HepG2 (cell line): Measurements from ENCODE around the gene STH. TPM values are rescaled to one million over a fixed set of nuclear protein-coding genes. Genes with fewer than 3 reads are reported as not detected.

ENCODE experiments used
- GATA4 ChIP-seq: sonication (generic); IDR thresholded peaks from 2 replicates; pipeline ENCODE4 v1.6.1; 2016; ENCODE audit warnings: antibody characterized with exemption, low read depth, borderline replicate concordance
- HMGA1 ChIP-seq: sonication (generic); formaldehyde crosslinking; conservative IDR thresholded peaks from 2 replicates; pipeline ENCODE4 v1.4.0; 2020; ENCODE audit warnings: missing genetic modification reagents
- KDM5A ChIP-seq: fragments of 200-600 bp; sonication (generic); IDR thresholded peaks from 2 replicates; pipeline ENCODE4 v1.7.0; 2018; ENCODE audit warnings: antibody characterized with exemption, mild to moderate bottlenecking, low read length, borderline replicate concordance
- KLF16 ChIP-seq, 2 experiments: sonication (generic) in 1 of 2; formaldehyde crosslinking in 1 of 2; IDR thresholded peaks; 2 replicates each; pipeline versions ENCODE4 v1.6.1 to v1.8.0; 2016 to 2023; ENCODE audit warnings: missing genetic modification reagents in 2 of 2, missing compliant biosample characterization in 1 of 2
- KLF9 ChIP-seq: IDR thresholded peaks from 2 replicates; pipeline ENCODE4 v1.6.1; 2016; ENCODE audit warnings: low read depth
- MEIS2 ChIP-seq: sonication (generic); formaldehyde crosslinking; IDR thresholded peaks from 2 replicates; pipeline ENCODE4 v1.9.0; 2021; ENCODE audit warnings: mild to moderate bottlenecking, missing genetic modification reagents
- MIER2 ChIP-seq: IDR thresholded peaks from 2 replicates; pipeline ENCODE4 v1.6.1; 2016; ENCODE audit warnings: missing biosample characterization, missing genetic modification reagents
- NFKB2 ChIP-seq: sonication (generic); formaldehyde crosslinking; IDR thresholded peaks from 2 replicates; pipeline ENCODE4 v1.4.0; 2020; ENCODE audit warnings: missing genetic modification reagents, borderline replicate concordance
- NRL ChIP-seq: sonication (generic); formaldehyde crosslinking; IDR thresholded peaks from 2 replicates; pipeline ENCODE4 v1.5.0; 2020; ENCODE audit warnings: missing genetic modification reagents, mild to moderate bottlenecking, moderate library complexity, borderline replicate concordance
- SCMH1 ChIP-seq: sonication (generic); formaldehyde crosslinking; IDR thresholded peaks from 2 replicates; pipeline ENCODE4 v1.9.0; 2021; ENCODE audit warnings: missing genetic modification reagents, mild to moderate bottlenecking, borderline replicate concordance
- SNRNP70 ChIP-seq: fragments of 200-400 bp; formaldehyde crosslinking; IDR thresholded peaks from 2 replicates; pipeline ENCODE4 v1.6.1; 2017; ENCODE audit warnings: mild to moderate bottlenecking, low read depth, low read length, moderate library complexity
- SP4 ChIP-seq: sonication (generic); formaldehyde crosslinking; IDR thresholded peaks from 2 replicates; pipeline ENCODE4 v1.8.1; 2023; ENCODE audit warnings: mild to moderate bottlenecking, missing genetic modification reagents
- TAF15 ChIP-seq: fragments of 200-400 bp; formaldehyde crosslinking; IDR thresholded peaks from one replicate; pipeline ENCODE4 v1.6.1; 2018; ENCODE audit warnings: mild to moderate bottlenecking, low read depth, low read length; ENCODE audit not compliant: poor library complexity, severe bottlenecking
- ZBTB25 ChIP-seq: IDR thresholded peaks from 2 replicates; pipeline ENCODE4 v1.6.1; 2018; ENCODE audit warnings: missing genetic modification reagents
- ZFP41 ChIP-seq: sonication (generic); formaldehyde crosslinking; IDR thresholded peaks from 2 replicates; pipeline ENCODE4 v1.4.0; 2020; ENCODE audit warnings: mild to moderate bottlenecking, missing genetic modification reagents, borderline replicate concordance
- ZFP91 ChIP-seq: sonication (generic); formaldehyde crosslinking; IDR thresholded peaks from 2 replicates; pipeline ENCODE4 v1.9.0; 2022; ENCODE audit warnings: missing genetic modification reagents, mild to moderate bottlenecking, borderline replicate concordance
- ZFYVE20 ChIP-seq: sonication (generic); formaldehyde crosslinking; IDR thresholded peaks from 2 replicates; pipeline ENCODE4 v1.8.0; 2023; ENCODE audit warnings: low read depth, mild to moderate bottlenecking, moderate library complexity, missing genetic modification reagents, borderline replicate concordance
- ZMAT3 ChIP-seq: sonication (generic); formaldehyde crosslinking; conservative IDR thresholded peaks from 2 replicates; pipeline ENCODE4 v1.7.0; 2021; ENCODE audit warnings: missing genetic modification reagents
- ZNF12 ChIP-seq: sonication (generic); formaldehyde crosslinking; IDR thresholded peaks from 2 replicates; pipeline ENCODE4 v1.5.0; 2020; ENCODE audit warnings: missing genetic modification reagents
- ZNF607 ChIP-seq: sonication (generic); formaldehyde crosslinking; IDR thresholded peaks from 2 replicates; pipeline ENCODE4 v1.5.1; 2020; ENCODE audit warnings: missing genetic modification reagents, mild to moderate bottlenecking, borderline replicate concordance
- ZNF652 ChIP-seq: IDR thresholded peaks from 2 replicates; pipeline ENCODE4 v1.6.1; 2016; ENCODE audit warnings: low read depth, borderline replicate concordance
- ZNF761 ChIP-seq: sonication (generic); formaldehyde crosslinking; conservative IDR thresholded peaks from 2 replicates; pipeline ENCODE4 v1.4.0; 2020; ENCODE audit warnings: mild to moderate bottlenecking, missing genetic modification reagents
- polyA plus RNA-seq, 8 experiments: library from polyadenylated mRNA; depleted of rRNA in 3 of 8; stranded (reverse) in 7 of 8; unstranded in 1 of 8; fragments of >200 nt; fragmentation: Illumina TruSeq in 4 of 8; extraction: Trizol in 4 of 8; gene quantifications; 2 replicates each; pipeline versions ENCODE4 v1.2.1 to v1.2.3, GENCODE V29; 2011 to 2016; ENCODE audit warnings: low read depth in 4 of 8, missing spikeins in 1 of 8, mixed read lengths in 1 of 8; ENCODE audit not compliant: insufficient read depth in 1 of 8
- total RNA-seq, 5 experiments: library from RNA; depleted of rRNA; stranded (reverse); fragments of >200 nt; fragmentation: Illumina TruSeq; extraction: Trizol; gene quantifications; 2 replicates each; pipeline ENCODE4 v1.2.3, GENCODE V29; 2016; ENCODE audit warnings: low read depth in 1 of 5
- TF ChIP-seq, protein P1 (sequence below): sonication (generic); formaldehyde crosslinking; IDR thresholded peaks from 2 replicates; pipeline ENCODE4 v1.5.0; 2020; ENCODE audit warnings: missing genetic modification reagents, mild to moderate bottlenecking, borderline replicate concordance
- TF ChIP-seq, protein P2 (sequence below): sonication (generic); formaldehyde crosslinking; IDR thresholded peaks from 2 replicates; pipeline ENCODE4 v1.4.0; 2020; ENCODE audit warnings: missing genetic modification reagents, mild to moderate bottlenecking, borderline replicate concordance

The STH gene
- total and polyA plus RNA-seq, 2 of the 13 experiments (the other 11 are each of a cell fraction or from before 2014, with no cell fraction given): not detected

GRCh38 chr17:46012506-46013079, 13.5 kb downstream of the STH start (continued):
- TF ChIP-seq TAF15: no peak
- TF ChIP-seq ZNF761 (CRISPR knock-in tag): no peak
- 0 out of 2 replicates have a peak, but pooled peaks have one; percentile 44 for TF ChIP-seq ZFP41 (CRISPR knock-in tag)
- 0 out of 2 replicates have a peak, but pooled peaks have one; percentile 0 for TF ChIP-seq NRL (CRISPR knock-in tag)
- TF ChIP-seq MEIS2 (CRISPR knock-in tag): no peak
- no peak for TF ChIP-seq GATA4
- 0 out of 2 replicates have a peak, but pooled peaks have one; percentile 7 for TF ChIP-seq ZFYVE20 (CRISPR knock-in tag)
- no peak for TF ChIP-seq ZFP91 (CRISPR knock-in tag)
- TF ChIP-seq SP4: 0 out of 2 replicates have a peak, but pooled peaks have one; percentile 34
- 0 out of 4 replicates have a peak, but pooled peaks of 1 of the 2 experiments have one; percentile 11 for TF ChIP-seq KLF16 (CRISPR knock-in tag; IDR thresholded peaks at IDR 0.05)
- no peak for TF ChIP-seq ZNF607 (CRISPR knock-in tag)
- TF ChIP-seq, protein P1, sequence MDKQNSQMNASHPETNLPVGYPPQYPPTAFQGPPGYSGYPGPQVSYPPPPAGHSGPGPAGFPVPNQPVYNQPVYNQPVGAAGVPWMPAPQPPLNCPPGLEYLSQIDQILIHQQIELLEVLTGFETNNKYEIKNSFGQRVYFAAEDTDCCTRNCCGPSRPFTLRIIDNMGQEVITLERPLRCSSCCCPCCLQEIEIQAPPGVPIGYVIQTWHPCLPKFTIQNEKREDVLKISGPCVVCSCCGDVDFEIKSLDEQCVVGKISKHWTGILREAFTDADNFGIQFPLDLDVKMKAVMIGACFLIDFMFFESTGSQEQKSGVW (CRISPR knock-in tag): no peak
- TF ChIP-seq, protein P2, sequence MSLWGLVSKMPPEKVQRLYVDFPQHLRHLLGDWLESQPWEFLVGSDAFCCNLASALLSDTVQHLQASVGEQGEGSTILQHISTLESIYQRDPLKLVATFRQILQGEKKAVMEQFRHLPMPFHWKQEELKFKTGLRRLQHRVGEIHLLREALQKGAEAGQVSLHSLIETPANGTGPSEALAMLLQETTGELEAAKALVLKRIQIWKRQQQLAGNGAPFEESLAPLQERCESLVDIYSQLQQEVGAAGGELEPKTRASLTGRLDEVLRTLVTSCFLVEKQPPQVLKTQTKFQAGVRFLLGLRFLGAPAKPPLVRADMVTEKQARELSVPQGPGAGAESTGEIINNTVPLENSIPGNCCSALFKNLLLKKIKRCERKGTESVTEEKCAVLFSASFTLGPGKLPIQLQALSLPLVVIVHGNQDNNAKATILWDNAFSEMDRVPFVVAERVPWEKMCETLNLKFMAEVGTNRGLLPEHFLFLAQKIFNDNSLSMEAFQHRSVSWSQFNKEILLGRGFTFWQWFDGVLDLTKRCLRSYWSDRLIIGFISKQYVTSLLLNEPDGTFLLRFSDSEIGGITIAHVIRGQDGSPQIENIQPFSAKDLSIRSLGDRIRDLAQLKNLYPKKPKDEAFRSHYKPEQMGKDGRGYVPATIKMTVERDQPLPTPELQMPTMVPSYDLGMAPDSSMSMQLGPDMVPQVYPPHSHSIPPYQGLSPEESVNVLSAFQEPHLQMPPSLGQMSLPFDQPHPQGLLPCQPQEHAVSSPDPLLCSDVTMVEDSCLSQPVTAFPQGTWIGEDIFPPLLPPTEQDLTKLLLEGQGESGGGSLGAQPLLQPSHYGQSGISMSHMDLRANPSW (CRISPR knock-in tag): no peak
- no peak for TF ChIP-seq SNRNP70
- TF ChIP-seq MIER2 (CRISPR knock-in tag): no peak
- no peak for TF ChIP-seq ZNF652 (CRISPR knock-in tag)
- no peak for TF ChIP-seq HMGA1 (CRISPR knock-in tag)
- no peak for TF ChIP-seq KLF9 (CRISPR knock-in tag)
- TF ChIP-seq ZBTB25 (CRISPR knock-in tag): no peak
- no peak for TF ChIP-seq NFKB2 (CRISPR knock-in tag)
- TF ChIP-seq SCMH1 (CRISPR knock-in tag): no peak
- no peak for TF ChIP-seq ZNF12 (CRISPR knock-in tag)
- TF ChIP-seq ZMAT3 (CRISPR knock-in tag): no peak
- no peak for TF ChIP-seq KDM5A
